GM19099 (cell line): ENCODE data around the gene STAG1.

Experiments used
- POLR2A ChIP-seq: IDR thresholded peaks from 3 replicates; pipeline ENCODE4 v1.6.1; 2011; ENCODE audit warnings: low read depth; ENCODE audit not compliant: insufficient read length; ENCODE audit errors: extremely low read depth

Gene STAG1

GRCh38 chr3:136632625-136633081, 119.5 kb downstream of the STAG1 start:
- TF ChIP-seq POLR2A = no peak

- TF ChIP-seq POLR2A = no peak
Measured at GRCh38 chr3:136631424-136631823, 120.8 kb downstream of the STAG1 start.

GRCh38 chr3:136630915-136631314, 121.3 kb downstream of the STAG1 start:
- no peak for TF ChIP-seq POLR2A

GRCh38 chr3:136626493-136626892, 125.7 kb downstream of the STAG1 start:
- TF ChIP-seq POLR2A = no peak

GRCh38 chr3:136624894-136625815, 127.0 kb downstream of the STAG1 start:
- no peak for TF ChIP-seq POLR2A

- TF ChIP-seq POLR2A = no peak
Measured at GRCh38 chr3:136624371-136624770, 127.8 kb downstream of the STAG1 start.

GRCh38 chr3:136621628-136622027, 130.6 kb downstream of the STAG1 start:
- TF ChIP-seq POLR2A = no peak

GRCh38 chr3:136620436-136620835, 131.7 kb downstream of the STAG1 start:
- no peak for TF ChIP-seq POLR2A

GRCh38 chr3:136617198-136617597, 135.0 kb downstream of the STAG1 start:
- no peak for TF ChIP-seq POLR2A

- no peak for TF ChIP-seq POLR2A
Measured at GRCh38 chr3:136612512-136612911, 139.7 kb downstream of the STAG1 start.

- no peak for TF ChIP-seq POLR2A
Measured at GRCh38 chr3:136606990-136607389, 145.2 kb downstream of the STAG1 start.

- TF ChIP-seq POLR2A = no peak
Measured at GRCh38 chr3:136604961-136605360, 147.2 kb downstream of the STAG1 start.

GRCh38 chr3:136602818-136603217, 149.4 kb downstream of the STAG1 start:
- no peak for TF ChIP-seq POLR2A

- TF ChIP-seq POLR2A = no peak
Measured at GRCh38 chr3:136595913-136596697, 156.1 kb downstream of the STAG1 start.

- no peak for TF ChIP-seq POLR2A
Measured at GRCh38 chr3:136586580-136586979, 165.6 kb downstream of the STAG1 start.

GRCh38 chr3:136584728-136585127, 167.4 kb downstream of the STAG1 start:
- no peak for TF ChIP-seq POLR2A
